Tibial nerve (tissue), 4 donors: ENCODE measurements around the gene NFIA.

Source experiments
- CTCF ChIP-seq, 5 experiments: fragments of 200-600 bp in 3 of 5; fragments of 450-650 bp in 2 of 5; sonication (generic) in 3 of 5; IDR thresholded peaks; one replicate each; pipeline ENCODE4 v1.5.1; 2016 to 2019; ENCODE audit warnings: antibody characterized with exemption in 5 of 5, mild to moderate bottlenecking in 3 of 5, moderate library complexity in 2 of 5
- EP300 ChIP-seq, 2 donors: sonication (generic); formaldehyde crosslinking; IDR thresholded peaks; one replicate each; pipeline ENCODE4 v1.6.1; 2017; ENCODE audit warnings: antibody characterized with exemption in 2 of 2, mild to moderate bottlenecking in 1 of 2
- POLR2A ChIP-seq, 2 donors: fragments of 450-650 bp; IDR thresholded peaks; one replicate each; pipeline ENCODE4 v1.6.1; 2017; ENCODE audit warnings: antibody characterized with exemption in 2 of 2, mild to moderate bottlenecking in 2 of 2, moderate library complexity in 2 of 2

- TF ChIP-seq CTCF (IDR thresholded peaks at IDR 0.05) (no peak), POLR2A (IDR thresholded peaks at IDR 0.05) (no peak), EP300 (IDR thresholded peaks at IDR 0.05) (no peak)
These were observed 89.6 kb downstream of the NFIA start for GRCh38 chr1:61171974-61172373.
